DND-41 (cell line): Measurements from ENCODE around the gene CCDC80.

Experiments
- ATAC-seq: fragments of 200-7000 bp; cut with Tn5 transposase; 3 replicates; pipeline ENCODE4 v1.9.1; 2021; ENCODE audit warnings: low read depth; ENCODE audit not compliant: insufficient read depth
- DNase-seq: peaks from one replicate; pipeline ENCODE4 v3.0.0-alpha.2; 2020
- H2AFZ ChIP-seq: 2 replicates; pipeline ENCODE4 v1.6.0; 2012; ENCODE audit warnings: low read depth, low read length
- H3K27ac ChIP-seq: 2 replicates; pipeline ENCODE4 v1.5.1; 2012; ENCODE audit warnings: low read length, inconsistent platforms
- H3K27me3 ChIP-seq: fragments of 200-600 bp; sonication (generic); 2 replicates; pipeline ENCODE4 v1.6.0; 2012; ENCODE audit warnings: low read length, mild to moderate bottlenecking, inconsistent platforms; ENCODE audit not compliant: insufficient read depth, poor library complexity
- H3K36me3 ChIP-seq: 2 replicates; pipeline ENCODE4 v1.5.1; 2012; ENCODE audit warnings: low read length, inconsistent platforms; ENCODE audit not compliant: insufficient read depth
- H3K4me1 ChIP-seq: 2 replicates; pipeline ENCODE4 v1.5.1; 2012; ENCODE audit warnings: mild to moderate bottlenecking, low read length; ENCODE audit not compliant: insufficient read depth
- H3K4me2 ChIP-seq: 2 replicates; pipeline ENCODE4 v1.6.0; 2012; ENCODE audit warnings: mild to moderate bottlenecking, moderate library complexity, low read length, inconsistent platforms; ENCODE audit not compliant: insufficient read depth
- H3K4me3 ChIP-seq, 2 experiments: fragments of 200-600 bp in 1 of 2; shearing (Covaris generic) in 1 of 2; 2 replicates each; pipeline ENCODE4 v1.5.1; 2012 to 2016; ENCODE audit warnings: inconsistent platforms in 2 of 2, low read length in 2 of 2, mild to moderate bottlenecking in 2 of 2, low read depth in 1 of 2, moderate library complexity in 1 of 2
- H3K79me2 ChIP-seq: 2 replicates; pipeline ENCODE4 v1.6.0; 2012; ENCODE audit warnings: low read length, inconsistent platforms; ENCODE audit not compliant: insufficient read depth
- H3K9ac ChIP-seq: 2 replicates; pipeline ENCODE4 v1.6.0; 2012; ENCODE audit warnings: low read depth, mild to moderate bottlenecking, inconsistent platforms, low read length, moderate library complexity
- H3K9me3 ChIP-seq: 2 replicates; pipeline ENCODE4 v1.5.1; 2012; ENCODE audit warnings: low read length, moderate library complexity, mild to moderate bottlenecking, inconsistent platforms; ENCODE audit not compliant: insufficient read depth, severe bottlenecking
- H4K20me1 ChIP-seq: 2 replicates; pipeline ENCODE4 v1.6.0; 2012; ENCODE audit warnings: low read length; ENCODE audit not compliant: insufficient read depth
- CTCF ChIP-seq: IDR thresholded peaks from 2 replicates; pipeline ENCODE4 v1.5.1; 2012; ENCODE audit warnings: borderline replicate concordance, low read length, moderate library complexity, mild to moderate bottlenecking; ENCODE audit not compliant: poor library complexity, severe bottlenecking; ENCODE audit errors: extremely low read depth
- EZH2 ChIP-seq: IDR thresholded peaks from 3 replicates; pipeline ENCODE4 v1.6.1; 2012; ENCODE audit warnings: borderline replicate concordance, low read depth, mild to moderate bottlenecking, moderate library complexity, low read length, inconsistent platforms; ENCODE audit not compliant: severe bottlenecking

Gene CCDC80

GRCh38 chr3:112682361-112682760 is 41.4 kb upstream of the CCDC80 start:
- Histone ChIP-seq H3K4me3 (no peak overlapping the region), H3K36me3 (no peaks in the 10 kb centered on the region), H4K20me1 (no peaks in the 10 kb centered on the region), H3K79me2 (no peaks in the 10 kb centered on the region), H2AFZ (no peak overlapping the region), H3K4me1 (no peaks in the 10 kb centered on the region), H3K9me3 (no peaks in the 10 kb centered on the region), H3K27ac (no peak overlapping the region), H3K27me3 (peaks cover 4% of the 10 kb centered on the region), H3K4me2 (no peak overlapping the region), H3K9ac (no peak overlapping the region)
- no peak for ATAC-seq
- DNase-seq: no peak
- no peak for TF ChIP-seq EZH2
- TF ChIP-seq CTCF: no peak

GRCh38 chr3:112681822-112682325 is 40.9 kb upstream of the CCDC80 start:
- no peak for TF ChIP-seq EZH2
- no peak for TF ChIP-seq CTCF
- no peak for ATAC-seq
- no peaks in the 10 kb centered on the region for H3K9me3 ChIP-seq
- DNase-seq: no peak
- H3K4me2 ChIP-seq: no peak overlapping the region
- no peaks in the 10 kb centered on the region for H4K20me1 ChIP-seq
- H3K4me3 ChIP-seq: no peak overlapping the region
- H3K4me1 ChIP-seq: no peaks in the 10 kb centered on the region
- H3K9ac ChIP-seq: no peak overlapping the region
- no peaks in the 10 kb centered on the region for H3K79me2 ChIP-seq
- H3K27me3 ChIP-seq: peaks cover 4% of the 10 kb centered on the region
- H2AFZ ChIP-seq: no peak overlapping the region
- no peaks in the 10 kb centered on the region for H3K36me3 ChIP-seq
- no peak overlapping the region for H3K27ac ChIP-seq

GRCh38 chr3:112676659-112677234 is 35.8 kb upstream of the CCDC80 start:
- Histone ChIP-seq H3K4me1 (no peaks in the 10 kb centered on the region), H3K4me3 (no peak overlapping the region), H3K9ac (no peak overlapping the region), H3K27me3 (peaks cover 2% of the 10 kb centered on the region), H3K9me3 (no peaks in the 10 kb centered on the region), H3K4me2 (no peak overlapping the region), H4K20me1 (no peaks in the 10 kb centered on the region), H3K36me3 (no peaks in the 10 kb centered on the region), H3K79me2 (no peaks in the 10 kb centered on the region), H2AFZ (no peak overlapping the region; the same call in 1 of the 2 replicates), H3K27ac (no peak overlapping the region)
- no peak for TF ChIP-seq EZH2
- no peak for TF ChIP-seq CTCF
- no peak for ATAC-seq
- no peak for DNase-seq
